HG03571 (cell line): Measurements from ENCODE around the gene TMUB1.
A peak's percentile ranks its signal among the peaks of the same experiment; 100 is the strongest.
"Not testable (repeated sequence)": the region's sequence is repeated elsewhere in the genome, so short reads cannot be mapped to it uniquely, and the experiment has no call there.

Experiments
- ATAC-seq: cut with Tn5 transposase; IDR thresholded peaks from one replicate; pipeline ENCODE4 v1.9.1; 2021; ENCODE audit not compliant: unreplicated experiment

Gene TMUB1

GRCh38 chr7:151057506-151057988, 25.7 kb downstream of the TMUB1 start, which contains the start of gene CDK5:
TSS of gene CDK5 (minus strand) at chr7:151057897. CDS start at chr7:151057848, 49 bp downstream.
- ATAC-seq: peak; percentile 2

GRCh38 chr7:151056666-151057505, 26.4 kb downstream of the TMUB1 start:
- no peak for ATAC-seq

- no peak for ATAC-seq
Measured at GRCh38 chr7:151056283-151056665, 27.0 kb downstream of the TMUB1 start.

- no peak for ATAC-seq
Measured at GRCh38 chr7:151053751-151054150, 29.5 kb downstream of the TMUB1 start.

- ATAC-seq: no peak
Measured at GRCh38 chr7:151053096-151053495, 30.2 kb downstream of the TMUB1 start.

- no peak for ATAC-seq
Measured at GRCh38 chr7:151051108-151051507, 32.2 kb downstream of the TMUB1 start.

GRCh38 chr7:151048911-151049463, 34.3 kb downstream of the TMUB1 start:
- no peak for ATAC-seq

- no peak for ATAC-seq
Measured at GRCh38 chr7:151047976-151048815, 35.1 kb downstream of the TMUB1 start, which contains the start of gene ASIC3. TSS of gene ASIC3 (plus strand) at chr7:151048531. CDS start at chr7:151048886, 355 bp downstream.

GRCh38 chr7:151046603-151047573, 36.4 kb downstream of the TMUB1 start:
- ATAC-seq: no peak

- ATAC-seq: no peak
Measured at GRCh38 chr7:151045967-151046366, 37.3 kb downstream of the TMUB1 start.

GRCh38 chr7:151045262-151045661, 38.0 kb downstream of the TMUB1 start:
- ATAC-seq: no peak

GRCh38 chr7:151043959-151044358, 39.3 kb downstream of the TMUB1 start:
- no peak for ATAC-seq

GRCh38 chr7:151043449-151043848, 39.8 kb downstream of the TMUB1 start:
- not testable (repeated sequence) for ATAC-seq

GRCh38 chr7:151040616-151041375, 42.5 kb downstream of the TMUB1 start:
- no peak for ATAC-seq

GRCh38 chr7:151039850-151040548, 43.3 kb downstream of the TMUB1 start:
- ATAC-seq: no peak

- ATAC-seq: no peak
Measured at GRCh38 chr7:151038951-151039849, 44.1 kb downstream of the TMUB1 start.

GRCh38 chr7:151035902-151036301, 47.4 kb downstream of the TMUB1 start:
- ATAC-seq: no peak
